ENCODE results near the gene PLEKHG5. TPM values are rescaled to one million over a fixed set of nuclear protein-coding genes. Genes with fewer than 3 reads are reported as not detected.
"Not testable (repeated sequence)": the region's sequence is repeated elsewhere in the genome, so short reads cannot be mapped to it uniquely, and the experiment has no call there.

Gene PLEKHG5
- total RNA-seq, 6 donors from 2014 or later, result 5.0 to 31.4 (median 12.6) TPM

- ATAC-seq (ENCODE audit: low FRiP score in 2 of 2), result no peak
- DNase-seq, result peak in 1 of 2 donors; percentile 78
- Histone ChIP-seq H3K4me1 (peaks cover 14 to 29% (median 20%) of the 10 kb centered on the region in 4 donors), H3K27ac (peak overlapping the region in 1 of 4 donors; percentile 26), H3K36me3 (no peaks in the 10 kb centered on the region), H3K9me3 (no peaks in the 10 kb centered on the region), H3K27me3 (peaks cover 2 to 49% (median 21%) of the 10 kb centered on the region in 4 donors), H3K4me3 (peak overlapping the region in 3 of 4 donors; percentile 18 to 36 (median 26))
- 0% methylated on average over 1 of the region's 68 CpGs; no CpG with 5 or more reads in 1 of the 2 donors for WGBS, 2 donors
- TF ChIP-seq EP300 (IDR thresholded peaks at IDR 0.05) (no peak), CTCF (IDR thresholded peaks at IDR 0.05) (no peak), POLR2AphosphoS5 (IDR thresholded peaks at IDR 0.05) (no peak), POLR2A (IDR thresholded peaks at IDR 0.05) (no peak)
Observed at GRCh38 chr1:6447818-6448748, 43.4 kb downstream of the PLEKHG5 start.

- WGBS, 2 donors, result 6% methylated on average over 24 of the region's 67 CpGs; no CpG with 5 or more reads in 1 of the 2 donors
- Histone ChIP-seq H3K4me3 (peak overlapping the region in 2 of 4 donors; percentile 26 to 36), H3K9me3 (no peaks in the 10 kb centered on the region), H3K27ac (no peak overlapping the region), H3K4me1 (peaks cover 14 to 29% (median 20%) of the 10 kb centered on the region in 4 donors), H3K36me3 (no peaks in the 10 kb centered on the region), H3K27me3 (peaks cover 2 to 49% (median 21%) of the 10 kb centered on the region in 4 donors)
- no peak for TF ChIP-seq EP300 (IDR thresholded peaks at IDR 0.05)
- no peak for TF ChIP-seq CTCF (IDR thresholded peaks at IDR 0.05)
- no peak for TF ChIP-seq POLR2AphosphoS5 (IDR thresholded peaks at IDR 0.05)
- TF ChIP-seq POLR2A (IDR thresholded peaks at IDR 0.05), result no peak
- ATAC-seq (ENCODE audit: low FRiP score in 2 of 2) (no peak), DNase-seq (peak in 1 of 2 donors; percentile 85)
Observed at GRCh38 chr1:6447016-6447817, 44.2 kb downstream of the PLEKHG5 start.

GRCh38 chr1:6446665-6447015 lies 44.8 kb downstream of the PLEKHG5 start:
- Histone ChIP-seq H3K27ac (no peak overlapping the region), H3K9me3 (no peaks in the 10 kb centered on the region), H3K36me3 (no peaks in the 10 kb centered on the region), H3K4me3 (peak overlapping the region in 1 of 4 donors; percentile 36), H3K27me3 (peaks cover 2 to 49% (median 21%) of the 10 kb centered on the region in 4 donors), H3K4me1 (peaks cover 14 to 29% (median 20%) of the 10 kb centered on the region in 4 donors)
- TF ChIP-seq POLR2AphosphoS5 (IDR thresholded peaks at IDR 0.05), result no peak
- TF ChIP-seq POLR2A (IDR thresholded peaks at IDR 0.05), result no peak
- no peak for TF ChIP-seq CTCF (IDR thresholded peaks at IDR 0.05)
- no peak for TF ChIP-seq EP300 (IDR thresholded peaks at IDR 0.05)
- no peak for ATAC-seq (ENCODE audit: low FRiP score in 2 of 2)
- 50 to 90% methylated on average over 2 to 3 of the region's 4 CpGs for whole genome bisulfite sequencing, 2 donors
- no peak for DNase-seq

- Histone ChIP-seq H3K27me3 (peaks cover 2 to 48% (median 22%) of the 10 kb centered on the region in 4 donors), H3K4me1 (peaks cover 14 to 30% (median 21%) of the 10 kb centered on the region in 4 donors)
- not testable (repeated sequence) for H3K27ac ChIP-seq; ATAC-seq (ENCODE audit: low FRiP score in 2 of 2); DNase-seq; H3K36me3 ChIP-seq; H3K4me3 ChIP-seq; H3K9me3 ChIP-seq
- WGBS, 2 donors, result 78 to 100% methylated on average over 1 to 4 of the region's 4 CpGs
Observed at GRCh38 chr1:6445929-6446328, 45.5 kb downstream of the PLEKHG5 start.
